Activated CD8-positive, alpha-beta memory T cell treated with anti-CD3 and anti-CD28 coated beads, Interleukin-2, amount 50 U/mL, for 24 hours (primary cell): ENCODE results near the gene SSR1.
"Not testable (repeated sequence)": the region's sequence is repeated elsewhere in the genome, so short reads cannot be mapped to it uniquely, and the experiment has no call there.

Experiments
- DNase-seq: peaks from one replicate; pipeline ENCODE4 v3.0.0-alpha.2; 2020; ENCODE audit errors: extremely low read depth

The SSR1 gene

DNA sequence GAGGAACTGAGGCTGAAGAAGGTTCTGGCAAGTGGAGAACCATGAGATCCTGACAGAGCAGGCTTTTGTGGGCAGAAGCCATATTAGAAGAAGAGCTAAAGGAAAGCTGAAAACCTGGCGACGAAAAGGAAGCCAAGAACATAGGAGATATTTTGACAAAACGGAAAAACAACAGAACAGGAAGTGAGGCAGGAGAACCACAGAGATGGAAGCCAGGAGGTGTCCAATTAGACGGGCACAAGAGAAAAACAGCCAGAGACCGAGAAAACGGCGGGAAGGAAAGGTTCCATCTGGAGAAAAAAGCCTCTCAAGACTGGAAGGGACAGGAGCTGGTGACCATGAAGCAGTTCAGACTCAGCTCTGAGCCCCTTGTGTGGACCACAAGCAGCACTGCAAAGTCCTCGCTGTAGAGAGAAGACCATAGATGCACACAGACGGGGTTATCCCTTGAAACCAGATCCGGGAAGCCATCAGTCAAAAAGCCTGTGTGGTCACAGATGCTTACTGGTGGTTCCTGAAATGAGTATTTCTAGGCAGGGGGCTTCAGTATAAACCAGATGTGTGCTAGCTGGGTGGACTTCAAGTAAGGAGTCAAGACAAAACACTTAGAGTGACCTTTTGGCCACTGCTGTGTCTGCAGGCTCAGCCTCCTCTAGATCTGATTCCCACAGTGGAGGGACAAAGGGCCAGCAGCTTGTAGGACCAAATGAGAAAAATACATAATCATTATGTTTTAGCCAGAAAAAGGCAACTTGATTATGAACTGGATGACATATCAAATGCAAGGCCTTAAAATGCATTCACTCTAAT lies 30.7 kb downstream of the SSR1 start:
- no peak for DNase-seq

DNA sequence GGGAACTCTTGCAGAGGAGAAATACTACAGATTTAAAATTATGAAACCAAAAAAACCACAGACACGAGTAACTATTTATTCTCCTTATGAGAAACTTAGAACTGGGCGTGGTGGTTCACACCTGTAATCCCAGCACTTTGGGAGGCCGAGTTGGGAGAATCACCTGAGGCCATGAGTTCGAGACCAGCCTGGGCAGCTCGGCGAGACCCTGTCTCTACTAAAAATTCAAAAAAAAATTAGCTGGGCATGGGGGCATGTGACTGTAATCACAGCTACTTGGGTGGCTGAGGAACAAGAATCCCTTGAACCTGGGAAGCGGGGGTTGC lies 36.8 kb downstream of the SSR1 start:
- DNase-seq: no peak

DNA sequence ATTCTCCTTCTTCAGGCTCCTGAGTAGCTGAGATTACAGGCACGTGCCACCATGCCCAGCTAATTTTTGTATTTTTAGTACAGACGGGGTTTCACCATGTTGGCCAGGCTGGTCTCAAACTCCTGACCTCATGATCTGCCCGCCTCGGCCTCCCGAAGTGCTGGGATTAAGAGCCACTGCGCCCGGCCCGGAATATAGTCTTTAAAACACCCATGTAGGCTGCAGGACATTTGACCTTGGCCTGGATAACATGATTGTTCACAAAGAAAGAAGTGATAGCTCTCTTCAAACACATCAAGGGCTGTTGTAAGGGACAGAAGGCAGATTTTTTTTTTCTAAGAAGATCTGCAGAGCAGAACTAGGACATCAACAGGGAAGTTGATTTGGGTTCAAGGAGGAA lies 38.5 kb downstream of the SSR1 start:
- DNase-seq: not testable (repeated sequence)

DNA sequence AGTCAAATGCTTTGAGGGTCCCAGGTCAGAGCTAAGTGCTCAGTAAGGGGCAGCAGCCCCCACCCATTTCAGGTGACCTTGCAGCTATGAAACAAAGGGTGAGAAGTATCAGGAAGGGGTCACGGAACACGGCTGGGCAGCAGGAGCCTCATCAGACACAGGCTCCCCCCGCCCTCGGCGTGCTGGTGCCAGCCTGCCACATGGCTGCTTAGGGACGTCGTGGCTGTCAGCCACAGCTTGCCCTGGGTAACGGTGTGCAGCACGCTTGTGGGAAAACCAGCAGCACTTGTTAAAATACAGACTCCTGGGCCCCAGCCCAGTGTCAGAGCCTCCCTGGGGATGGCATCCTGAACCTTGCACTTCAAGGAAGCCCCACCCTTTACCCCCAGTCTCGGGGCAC lies 39.3 kb downstream of the SSR1 start:
- no peak for DNase-seq

DNA sequence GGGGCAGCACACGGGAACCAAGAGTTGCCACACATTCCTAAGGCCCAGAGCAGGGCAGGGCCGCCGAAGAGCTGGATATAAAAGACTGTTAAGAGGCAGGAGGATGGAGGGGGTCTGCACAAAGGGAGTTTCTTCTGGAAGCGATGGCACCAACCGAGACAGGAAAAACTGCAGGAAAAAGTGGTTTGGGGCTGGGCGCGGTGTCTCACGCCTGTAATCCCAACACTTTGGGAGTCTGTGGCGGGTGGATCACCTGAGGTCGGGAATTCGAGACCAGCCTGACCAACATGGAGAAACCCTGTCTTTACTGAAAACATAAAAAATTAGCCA lies 41.8 kb downstream of the SSR1 start:
- DNase-seq: no peak

DNA sequence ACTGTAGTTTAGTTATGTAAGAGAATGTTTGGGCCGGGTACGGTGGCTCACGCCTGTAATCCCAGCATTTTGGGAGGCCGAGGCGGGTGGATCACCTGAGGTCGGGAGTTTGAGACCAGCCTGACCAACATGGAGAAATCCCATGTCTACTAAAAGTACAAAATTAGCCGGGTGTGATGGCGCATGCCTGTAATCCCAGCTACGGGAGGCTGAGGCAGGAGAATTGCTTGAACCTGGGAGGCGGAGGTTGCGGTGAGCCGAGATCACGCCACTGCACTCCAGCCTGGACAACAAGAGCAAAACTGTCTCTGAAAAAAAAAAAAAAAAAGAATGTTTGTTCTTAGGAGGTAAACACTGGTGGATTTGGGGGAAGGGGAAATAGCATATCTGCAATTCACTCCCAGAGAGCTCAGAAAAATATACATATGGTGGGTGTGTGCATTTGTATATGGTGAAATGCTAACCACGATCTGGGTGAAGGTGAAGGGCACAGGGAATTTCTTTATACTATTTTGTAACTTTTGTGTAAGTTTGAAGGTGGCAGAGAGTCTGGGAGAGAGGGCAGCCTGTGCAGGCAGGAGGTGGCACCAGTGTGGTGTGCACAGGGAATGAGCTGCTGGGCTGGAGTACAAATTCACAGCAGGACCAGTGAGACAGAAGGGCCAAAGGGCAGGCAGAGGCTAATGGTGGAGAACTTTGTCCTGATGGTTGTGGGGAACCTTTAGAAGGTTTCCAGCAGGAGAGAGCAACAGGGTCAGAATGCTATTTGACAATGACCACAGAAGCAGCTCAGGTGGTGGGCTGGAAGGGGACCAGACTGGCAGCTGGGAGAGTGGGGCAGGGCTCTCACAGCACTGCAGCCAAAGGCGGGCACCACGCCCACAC lies 42.4 kb downstream of the SSR1 start:
- no peak for DNase-seq

DNA sequence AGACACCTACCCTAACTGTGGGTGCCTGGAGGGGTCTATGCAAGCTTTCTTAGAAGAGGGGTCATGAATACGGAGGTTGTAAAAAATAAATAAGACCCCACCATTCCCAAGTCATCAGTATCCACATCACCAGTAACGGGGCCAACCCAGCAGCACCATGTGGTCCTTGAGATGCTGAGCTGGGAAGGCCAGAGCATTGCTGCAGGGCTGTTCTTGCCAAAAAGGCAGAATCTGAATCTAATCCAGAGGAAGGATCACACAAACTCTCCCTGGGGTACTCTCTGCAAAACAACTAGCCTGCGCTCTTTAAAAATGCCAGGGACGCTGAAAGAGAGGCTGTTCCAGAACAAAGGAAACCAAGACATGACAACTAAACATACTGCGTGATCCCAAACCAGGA lies 43.2 kb downstream of the SSR1 start:
- no peak for DNase-seq

DNA sequence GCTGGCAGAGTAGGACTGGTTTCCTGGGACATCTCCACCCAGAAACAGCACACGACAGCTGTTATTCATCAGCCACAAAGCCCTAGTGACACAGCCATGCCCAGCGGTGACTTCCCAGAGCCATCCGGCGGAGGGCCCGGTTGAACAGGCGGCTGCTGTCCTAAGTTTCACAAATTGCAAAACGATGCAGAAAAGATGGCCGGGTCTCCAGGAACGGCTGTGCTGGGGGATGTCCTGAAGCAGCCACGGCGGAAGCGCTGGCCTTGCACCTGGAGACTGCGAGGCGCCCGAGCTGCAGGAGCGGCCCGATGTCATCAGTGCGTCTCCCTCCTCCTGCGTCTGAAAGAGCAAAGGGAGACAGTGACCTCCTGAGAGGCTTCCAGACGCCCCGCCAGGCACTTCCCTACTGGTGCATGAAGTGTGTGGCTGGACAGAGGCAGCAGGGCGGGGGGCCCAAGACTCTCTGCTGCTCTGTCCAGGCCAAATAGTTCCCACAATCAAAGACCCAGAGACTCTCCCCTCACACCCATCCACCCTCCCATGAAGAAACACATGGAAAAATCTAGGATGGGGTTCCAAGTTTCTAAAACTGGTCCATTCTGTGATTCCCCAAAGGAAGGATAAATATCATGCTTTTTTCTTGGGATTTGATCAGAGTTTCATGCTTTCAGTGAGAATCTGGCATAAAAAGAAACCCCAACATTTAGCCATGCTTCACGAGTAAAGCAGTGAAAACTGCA lies 44.0 kb downstream of the SSR1 start:
- DNase-seq: no peak

DNA sequence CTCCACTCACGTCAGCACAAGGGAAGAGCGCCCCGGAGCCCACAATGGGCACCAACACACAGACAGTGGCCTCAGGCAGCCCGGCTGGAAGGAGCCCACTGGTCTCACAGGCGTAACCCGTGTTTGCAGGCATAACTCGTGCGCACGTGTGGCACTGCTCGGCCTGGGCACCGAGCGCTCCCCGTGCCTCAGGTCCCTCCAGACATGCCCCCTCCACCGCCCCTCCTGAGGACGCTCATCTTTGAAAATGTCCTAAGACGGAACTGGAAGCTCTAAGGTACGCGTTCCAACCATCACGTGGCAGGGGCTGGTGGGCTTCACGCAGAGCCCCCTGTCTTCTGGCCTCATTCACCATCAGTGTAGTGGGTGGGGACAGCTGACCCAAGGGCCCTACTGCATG lies 44.6 kb downstream of the SSR1 start:
- no peak for DNase-seq

DNA sequence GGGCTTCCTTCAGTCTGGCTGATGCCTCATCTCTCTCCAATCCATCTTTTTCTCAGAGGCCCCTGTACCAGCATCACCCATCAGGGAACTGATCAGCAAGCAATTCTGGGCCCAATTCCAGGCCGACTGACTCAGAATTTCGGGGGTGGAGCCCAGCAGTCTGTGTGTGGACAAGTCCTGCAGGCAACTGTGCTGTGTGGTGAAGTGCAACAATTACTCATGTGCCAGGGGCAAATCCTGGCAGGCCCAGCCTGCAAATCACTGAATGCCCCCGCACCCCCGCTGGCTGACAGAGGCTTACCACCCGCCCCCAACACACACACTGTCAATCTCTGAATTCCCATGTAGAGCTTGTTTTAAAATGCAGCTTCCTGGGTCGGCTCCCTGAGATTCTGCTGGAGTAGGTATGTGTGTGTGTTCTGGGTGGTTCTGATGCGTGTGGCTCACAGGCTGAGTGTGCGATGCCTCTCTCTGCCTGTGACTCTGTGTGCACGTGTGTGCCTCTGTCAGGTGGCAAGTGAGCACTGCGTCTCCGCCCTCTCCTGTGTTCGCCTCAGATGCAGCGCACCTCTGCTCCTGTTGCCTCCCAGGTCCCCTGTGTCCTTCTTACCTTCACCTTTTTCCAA lies 45.4 kb downstream of the SSR1 start:
- DNase-seq: no peak

DNA sequence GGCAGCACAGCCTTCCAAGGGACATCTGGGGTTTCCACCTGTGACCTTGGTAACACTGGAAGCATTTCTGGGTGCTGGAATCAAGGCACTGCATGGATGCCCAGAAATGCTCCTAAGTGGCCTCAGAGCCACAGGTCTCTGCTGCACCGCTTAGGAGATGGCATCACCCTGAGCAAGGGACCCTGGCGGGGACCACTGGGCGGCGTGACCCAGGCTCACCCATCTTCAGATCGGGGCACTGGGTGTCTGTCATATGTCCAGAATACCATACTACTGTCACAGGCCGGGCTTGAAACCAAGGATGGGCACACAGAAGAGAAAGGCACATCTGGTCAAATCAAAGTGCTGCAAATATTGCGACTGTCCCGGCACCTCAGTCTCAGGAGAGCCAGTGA lies 45.9 kb downstream of the SSR1 start:
- no peak for DNase-seq

DNA sequence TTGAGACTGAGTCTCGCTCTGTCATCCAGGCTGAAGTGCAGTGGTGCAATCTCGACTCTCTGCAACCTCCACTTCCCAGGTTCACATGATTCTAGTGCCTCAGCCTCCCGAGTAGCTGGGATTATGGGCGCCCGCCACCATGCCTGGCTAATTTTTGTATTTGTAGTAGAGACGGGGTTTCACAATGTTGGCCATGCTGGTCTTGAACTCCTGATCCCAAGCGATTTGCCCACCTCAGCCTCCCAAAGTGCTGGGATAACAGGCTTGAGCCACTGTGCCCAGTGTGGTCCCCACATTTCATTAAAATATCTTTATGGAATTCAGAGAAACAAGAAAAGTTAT lies 47.6 kb downstream of the SSR1 start:
- not testable (repeated sequence) for DNase-seq

DNA sequence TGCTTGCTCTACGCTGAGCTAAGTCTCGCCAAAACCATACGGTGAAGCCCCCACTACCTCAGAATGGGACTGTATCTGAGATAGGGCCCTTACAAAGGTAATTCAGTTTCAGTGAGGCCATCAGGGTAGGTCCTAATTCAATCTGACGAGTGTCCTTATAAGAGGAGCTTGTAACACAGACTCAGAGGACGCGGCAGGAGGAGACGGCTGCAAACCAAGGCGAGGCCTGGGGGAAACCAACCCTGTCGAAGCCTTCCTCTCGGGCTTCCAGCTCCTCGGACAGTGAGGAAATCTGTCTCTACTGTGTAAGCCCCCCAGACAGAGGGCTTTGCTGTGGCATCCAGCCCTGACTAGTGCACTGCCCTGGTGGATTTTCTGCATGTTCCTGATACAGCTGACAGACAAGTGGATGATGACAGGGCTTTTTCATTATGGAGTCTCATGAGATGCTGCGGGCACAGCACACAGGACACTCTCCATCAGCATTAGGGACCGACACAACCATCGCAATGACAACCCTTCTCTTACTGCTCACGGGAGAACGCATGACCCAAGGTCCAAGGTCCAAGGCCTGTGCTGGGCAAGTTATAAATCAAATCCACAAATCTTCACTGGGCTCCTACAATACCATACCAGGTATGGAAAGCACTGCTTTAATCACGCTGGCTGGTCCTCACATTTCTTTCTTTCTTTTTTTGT lies 48.2 kb downstream of the SSR1 start:
- DNase-seq: no peak

DNA sequence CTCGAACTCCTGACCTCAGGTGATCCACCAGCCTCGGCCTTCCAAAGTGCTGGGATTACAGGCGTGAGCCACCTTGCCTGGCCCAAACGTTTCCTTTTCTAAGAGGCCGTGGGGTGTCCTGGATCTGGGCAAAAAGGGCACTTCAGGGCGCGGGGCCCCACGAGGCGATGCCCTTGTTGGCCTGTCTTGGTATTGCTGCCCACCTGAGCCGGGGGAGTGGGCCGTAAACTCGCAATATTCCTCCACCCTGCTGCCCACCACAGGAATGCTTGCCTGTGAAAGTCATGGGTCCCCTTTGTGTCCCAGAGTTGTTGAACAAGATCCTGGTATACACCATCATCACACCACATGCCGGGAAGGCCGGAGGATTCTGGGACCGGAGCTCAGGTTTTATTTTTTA lies 49.0 kb downstream of the SSR1 start:
- no peak for DNase-seq

DNA sequence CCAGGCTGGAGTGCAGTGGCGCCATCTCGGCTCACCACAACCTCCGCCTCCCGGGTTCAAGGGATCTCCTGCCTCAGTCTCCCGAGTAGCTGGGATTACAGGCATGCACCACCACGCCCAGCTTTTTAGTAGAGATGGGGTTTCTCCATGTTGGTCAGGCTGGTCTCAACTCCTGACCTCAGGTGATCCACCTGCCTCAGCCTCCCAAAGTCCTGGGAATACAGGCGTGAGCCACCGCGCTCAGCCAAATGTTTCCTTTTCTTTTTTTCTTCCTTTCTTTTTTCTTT lies 49.5 kb downstream of the SSR1 start:
- DNase-seq: not testable (repeated sequence)

DNA sequence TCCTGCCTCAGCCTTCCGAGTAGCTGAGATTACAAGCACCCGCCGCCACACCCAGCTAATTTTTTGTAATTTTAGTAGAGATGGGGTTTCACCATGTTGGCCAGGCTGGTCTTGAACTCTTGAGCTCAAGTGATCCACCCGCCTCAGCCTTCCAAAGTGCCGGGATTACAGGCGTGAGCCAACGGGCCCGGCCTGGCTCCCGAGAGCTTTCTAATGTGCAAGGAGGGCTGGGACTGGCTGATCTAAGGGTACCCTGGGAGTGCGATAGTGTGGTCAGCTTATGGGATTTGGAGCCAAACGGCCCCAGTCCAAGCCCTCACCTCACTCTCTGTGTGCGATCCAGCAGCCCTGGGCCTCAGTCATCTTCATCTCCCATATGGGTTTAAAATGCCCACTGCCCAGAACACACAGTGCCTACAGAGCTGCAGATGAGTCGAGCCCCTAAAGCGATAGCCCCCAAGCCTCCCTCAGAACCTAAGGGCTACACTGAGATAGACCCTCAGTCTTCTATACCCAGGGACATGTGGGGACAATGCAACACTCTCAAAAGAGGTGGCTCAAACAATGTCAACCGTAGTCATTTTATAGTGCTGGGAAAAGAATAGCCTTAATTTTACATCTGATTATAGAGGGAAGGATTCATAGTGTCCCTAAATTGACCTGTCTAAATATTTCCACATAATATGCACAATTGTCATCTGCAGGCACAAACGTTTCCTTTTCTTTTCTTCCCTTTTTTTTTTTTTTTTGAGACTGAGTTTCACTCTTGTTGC lies 50.1 kb downstream of the SSR1 start:
- no peak for DNase-seq

DNA sequence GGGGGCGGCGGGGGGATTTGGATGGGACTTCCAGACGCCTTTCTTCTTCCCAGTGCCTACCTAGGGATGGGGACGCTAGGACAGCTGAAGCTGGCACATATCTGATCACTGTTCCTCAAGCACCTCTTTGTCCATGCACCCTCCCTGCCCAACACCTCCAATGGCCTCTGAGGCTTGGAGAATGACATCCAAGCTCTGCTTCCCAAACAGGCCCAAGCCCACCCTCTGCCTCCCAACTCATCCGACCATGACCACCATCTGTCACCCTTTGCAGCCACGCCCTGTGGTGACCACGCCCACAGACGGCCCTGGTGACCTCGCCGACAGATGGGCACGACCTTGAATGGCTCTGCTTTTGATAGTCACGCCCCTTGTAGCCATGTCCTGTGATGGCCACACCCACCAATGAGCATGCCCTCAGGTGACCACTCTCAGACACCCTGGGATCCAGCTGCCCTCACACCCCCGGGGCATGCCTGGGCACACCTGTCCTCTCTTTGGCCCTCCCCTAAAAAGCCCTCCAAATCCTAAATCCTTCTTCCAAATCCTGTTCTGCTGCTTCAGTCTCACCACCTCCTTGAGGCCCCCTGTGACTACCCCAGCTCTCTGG lies 51.0 kb downstream of the SSR1 start:
- no peak for DNase-seq

DNA sequence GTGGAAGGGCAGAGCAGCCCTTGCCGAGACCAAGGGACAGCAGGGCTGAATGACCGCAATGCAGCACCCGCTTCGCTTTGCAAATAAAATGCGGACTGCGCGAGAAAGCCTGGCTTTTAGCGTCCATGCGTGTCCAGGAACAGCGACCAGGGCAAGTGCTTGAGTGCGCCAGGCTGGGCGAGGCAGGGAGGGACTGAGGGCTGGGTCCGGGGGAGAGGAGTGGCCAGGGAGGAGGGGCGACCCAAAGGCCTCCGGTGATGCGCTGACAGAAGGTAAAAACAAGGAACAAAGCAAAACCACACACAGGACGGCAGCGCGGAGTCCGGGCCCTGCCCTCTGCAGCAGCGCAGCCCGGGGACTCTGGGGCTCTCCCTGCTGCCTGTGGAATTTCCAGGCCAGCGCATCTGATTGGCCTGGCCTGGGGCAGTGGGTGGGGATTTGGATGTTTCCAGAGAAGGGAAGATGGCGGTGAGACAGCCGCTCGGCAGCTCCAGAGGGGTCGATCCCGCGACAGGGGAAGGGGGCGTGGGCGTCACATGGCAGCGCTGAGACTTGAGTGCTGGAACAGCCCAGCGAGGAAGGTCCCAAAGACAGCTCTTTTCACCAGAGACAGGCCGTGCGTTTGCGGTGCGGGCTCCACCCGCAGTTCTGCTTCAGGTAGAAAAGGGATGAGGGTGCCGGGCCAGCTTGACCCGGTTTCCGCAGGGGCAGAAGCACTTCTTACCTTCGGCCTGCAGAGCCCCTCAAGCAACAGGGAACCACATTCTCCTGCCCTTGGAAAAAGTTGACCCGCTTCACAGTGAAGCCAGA lies 51.8 kb downstream of the SSR1 start:
- no peak for DNase-seq

DNA sequence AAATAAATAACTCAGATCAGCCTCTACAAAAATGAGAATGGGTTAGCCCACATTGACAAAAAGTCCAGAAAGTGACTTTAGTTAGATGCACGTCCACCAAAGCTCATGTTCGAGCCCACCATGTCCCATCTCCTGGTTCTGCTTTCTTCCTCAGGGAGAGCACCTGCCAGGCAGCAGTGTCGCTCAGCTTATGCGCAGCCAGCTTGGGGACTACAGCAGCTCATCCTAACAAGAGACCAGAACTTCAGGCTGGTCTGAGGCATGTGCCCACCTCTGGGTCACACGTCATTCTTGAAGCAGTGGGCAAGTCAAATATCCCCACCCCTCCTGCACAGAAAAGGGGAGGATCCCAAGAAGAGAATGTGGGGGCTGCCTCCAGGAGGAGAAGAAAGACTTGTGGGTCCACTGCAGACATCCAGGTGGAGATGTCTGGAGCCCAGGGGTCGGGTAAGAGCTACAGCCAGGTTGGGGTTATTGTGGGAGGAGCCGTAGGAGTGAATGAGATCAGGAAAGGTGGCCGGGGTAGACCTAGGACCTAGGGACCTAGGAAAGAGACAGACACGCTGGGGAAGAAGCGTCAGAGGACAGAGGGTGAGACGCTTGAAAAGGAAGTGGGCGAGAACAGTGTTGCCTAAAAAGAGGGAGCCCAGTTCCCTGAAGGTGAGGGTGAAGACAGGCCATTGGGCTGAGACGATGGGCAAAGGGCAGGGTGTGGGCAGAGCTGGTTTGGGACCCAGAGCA lies 52.5 kb downstream of the SSR1 start:
- DNase-seq: no peak
